Sigmoid colon (tissue), 7 donors: Measurements from ENCODE around the gene ESR1. TPM values are rescaled to one million over a fixed set of nuclear protein-coding genes. Genes with fewer than 3 reads are reported as not detected.

Experiments
- DNase-seq: peaks from one replicate; pipeline ENCODE4 v3.0.0-alpha.2; 2019
- H3K27ac ChIP-seq, 4 donors: fragments of 200-600 bp; sonication (generic); one replicate each; pipeline ENCODE4 v1.5.1; 2016 to 2019; ENCODE audit warnings: mild to moderate bottlenecking in 1 of 4
- H3K27me3 ChIP-seq, 3 donors: fragments of 200-600 bp; sonication (generic); one replicate each; pipeline ENCODE4 v1.5.1; 2019; ENCODE audit warnings: mild to moderate bottlenecking in 1 of 3
- H3K36me3 ChIP-seq, 4 donors: fragments of 200-600 bp; sonication (generic); one replicate each; pipeline ENCODE4 v1.5.1; 2016 to 2019
- H3K4me1 ChIP-seq, 4 donors: fragments of 200-600 bp; sonication (generic); one replicate each; pipeline ENCODE4 v1.5.1; 2017 to 2019
- H3K4me3 ChIP-seq, 4 donors: fragments of 200-600 bp; sonication (generic); one replicate each; pipeline ENCODE4 v1.5.1; 2017 to 2019; ENCODE audit warnings: mild to moderate bottlenecking in 2 of 4, moderate library complexity in 1 of 4
- H3K9me3 ChIP-seq, 4 donors: fragments of 200-600 bp in 3 of 4; sonication (generic) in 3 of 4; one replicate each; pipeline versions ENCODE4 v1.5.1 to v1.6.1; 2013 to 2019
- CTCF ChIP-seq, 4 experiments: fragments of 450-650 bp in 3 of 4; fragments of 200-600 bp in 1 of 4; IDR thresholded peaks; one replicate each; pipeline ENCODE4 v1.5.1; 2016 to 2019; ENCODE audit warnings: antibody characterized with exemption in 4 of 4, mild to moderate bottlenecking in 3 of 4, moderate library complexity in 2 of 4
- EP300 ChIP-seq, 4 donors: sonication (generic); formaldehyde crosslinking; IDR thresholded peaks; one replicate each; pipeline ENCODE4 v1.6.1; 2017; ENCODE audit warnings: antibody characterized with exemption in 4 of 4
- POLR2A ChIP-seq, 2 donors: fragments of 450-650 bp; IDR thresholded peaks; one replicate each; pipeline ENCODE4 v1.6.1; 2016; ENCODE audit warnings: antibody characterized with exemption in 2 of 2, mild to moderate bottlenecking in 2 of 2, moderate library complexity in 2 of 2
- POLR2AphosphoS5 ChIP-seq, 4 donors: sonication (generic); formaldehyde crosslinking; IDR thresholded peaks; one replicate each; pipeline ENCODE4 v1.6.1; 2017; ENCODE audit warnings: antibody characterized with exemption in 4 of 4
- WGBS, 2 donors: extraction: QIAGEN DNeasy Blood & Tissue Kit; methylation state at CpG; one replicate each; pipeline ENCODE4 v1.1.7; 2013; 5-methylcytosine and 5-hydroxymethylcytosine counted together
- intact Hi-C: fragments of 100-400 bp; cut with DNase I; formaldehyde crosslinking; loops from one replicate; pipeline ENCODE4 v1.15.1; 2023
- polyA plus RNA-seq, 3 donors: library from polyadenylated mRNA; stranded (reverse); fragments of 200-250 nt; gene quantifications; one replicate each; pipeline ENCODE4 v1.2.3, GENCODE V29; 2013
- total RNA-seq, 4 donors: library from RNA; depleted of rRNA; stranded (reverse); fragments of >200 nt; gene quantifications; one replicate each; pipeline ENCODE4 v1.1.0, GENCODE V29; 2016
- donor health status: healthy with polysubstance abuse.
- donor health status: Bipolar disorder and iron deficiency.
- donor health status: healthy.

The ESR1 gene
- total and polyA plus RNA-seq, 7 donors, result under 0.01 to 2.2 (median 0.91) TPM; not detected in 1

DNA sequence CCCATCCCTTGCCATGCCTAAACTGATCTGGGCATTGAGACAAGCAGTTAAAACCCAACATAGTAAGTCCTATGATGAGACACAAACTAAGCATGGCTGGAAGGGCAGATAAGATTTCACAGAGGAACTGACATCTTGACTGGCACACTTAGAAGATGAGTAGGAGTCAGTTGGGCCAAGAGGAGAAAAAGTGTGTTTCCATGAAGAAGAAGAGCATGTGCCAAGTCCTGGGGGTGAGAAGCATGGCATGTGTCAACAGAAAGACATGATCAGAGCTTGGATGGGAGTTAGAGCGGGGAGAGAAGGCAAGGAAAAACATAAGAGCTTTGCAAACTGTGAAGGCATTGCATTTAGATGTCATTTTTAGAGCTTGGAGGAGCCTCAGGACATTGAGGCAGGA lies 68.0 kb downstream of the ESR1 start:
- no peaks in the 10 kb centered on the region for H3K36me3 ChIP-seq
- H3K4me1 ChIP-seq, result no peaks in the 10 kb centered on the region
- no peak overlapping the region for H3K4me3 ChIP-seq
- intact Hi-C loops, result no loop called here
- 1 to 28% methylated on average over 1 of the region's 1 CpG for WGBS, 2 donors
- DNase-seq, result no peak
- H3K27me3 ChIP-seq, result no peaks in the 10 kb centered on the region
- H3K9me3 ChIP-seq, result no peaks in the 10 kb centered on the region
- TF ChIP-seq EP300 (IDR thresholded peaks at IDR 0.05) (no peak), POLR2AphosphoS5 (IDR thresholded peaks at IDR 0.05) (no peak), CTCF (IDR thresholded peaks at IDR 0.05) (no peak), POLR2A (IDR thresholded peaks at IDR 0.05) (no peak)
- H3K27ac ChIP-seq, result no peak overlapping the region

GRCh38 chr6:151876122-151876521 lies 68.6 kb downstream of the ESR1 start:
- H3K27ac ChIP-seq, result no peak overlapping the region
- 83 to 84% methylated on average over 6 of the region's 6 CpGs for WGBS, 2 donors
- H3K27me3 ChIP-seq, result no peaks in the 10 kb centered on the region
- H3K4me1 ChIP-seq, result no peaks in the 10 kb centered on the region
- TF ChIP-seq POLR2A (IDR thresholded peaks at IDR 0.05), result no peak
- TF ChIP-seq POLR2AphosphoS5 (IDR thresholded peaks at IDR 0.05), result no peak
- no peak for TF ChIP-seq EP300 (IDR thresholded peaks at IDR 0.05)
- TF ChIP-seq CTCF (IDR thresholded peaks at IDR 0.05), result no peak
- no peak for DNase-seq
- H3K36me3 ChIP-seq, result no peaks in the 10 kb centered on the region
- no peak overlapping the region for H3K4me3 ChIP-seq
- intact Hi-C loops, result no loop called here
- no peaks in the 10 kb centered on the region for H3K9me3 ChIP-seq

GRCh38 chr6:151877458-151877857 lies 70.0 kb downstream of the ESR1 start:
- DNase-seq, result no peak
- H3K4me3 ChIP-seq, result no peak overlapping the region
- no peaks in the 10 kb centered on the region for H3K27me3 ChIP-seq
- no peaks in the 10 kb centered on the region for H3K36me3 ChIP-seq
- intact Hi-C loops, result no loop called here
- no peak overlapping the region for H3K27ac ChIP-seq
- TF ChIP-seq EP300 (IDR thresholded peaks at IDR 0.05), result no peak
- no peak for TF ChIP-seq POLR2A (IDR thresholded peaks at IDR 0.05)
- TF ChIP-seq POLR2AphosphoS5 (IDR thresholded peaks at IDR 0.05), result no peak
- TF ChIP-seq CTCF (IDR thresholded peaks at IDR 0.05), result no peak
- no peaks in the 10 kb centered on the region for H3K4me1 ChIP-seq
- no peaks in the 10 kb centered on the region for H3K9me3 ChIP-seq
- WGBS, 2 donors, result 84 to 90% methylated on average over 3 of the region's 3 CpGs

DNA sequence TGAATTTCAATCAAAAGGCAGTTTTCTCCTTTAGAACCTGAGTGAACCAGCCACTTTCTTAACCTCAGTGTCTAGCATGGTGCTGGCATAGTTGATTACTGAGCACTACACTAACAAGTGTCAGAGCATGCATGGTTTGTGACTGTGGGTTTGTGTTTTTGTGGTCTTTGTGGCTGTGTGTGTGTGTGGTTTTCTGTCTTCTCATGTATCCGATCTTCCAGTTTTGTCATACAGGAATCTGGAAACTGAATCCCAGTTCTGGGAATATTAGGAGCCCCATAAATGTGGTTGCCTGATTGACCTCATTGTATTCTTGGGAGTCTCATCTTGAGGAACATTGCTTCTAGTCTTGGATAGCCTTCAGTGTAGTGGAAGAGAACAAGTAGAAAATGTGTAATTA lies 73.7 kb downstream of the ESR1 start:
- H3K27me3 ChIP-seq, result no peaks in the 10 kb centered on the region
- DNase-seq, result no peak
- no peak overlapping the region for H3K27ac ChIP-seq
- 83 to 90% methylated on average over 1 of the region's 1 CpG for WGBS, 2 donors
- H3K4me3 ChIP-seq, result no peak overlapping the region
- no peaks in the 10 kb centered on the region for H3K4me1 ChIP-seq
- TF ChIP-seq POLR2A (IDR thresholded peaks at IDR 0.05) (no peak), POLR2AphosphoS5 (IDR thresholded peaks at IDR 0.05) (no peak), CTCF (IDR thresholded peaks at IDR 0.05) (no peak), EP300 (IDR thresholded peaks at IDR 0.05) (no peak)
- H3K9me3 ChIP-seq, result no peaks in the 10 kb centered on the region
- no peaks in the 10 kb centered on the region for H3K36me3 ChIP-seq
- intact Hi-C loops, result no loop called here

DNA sequence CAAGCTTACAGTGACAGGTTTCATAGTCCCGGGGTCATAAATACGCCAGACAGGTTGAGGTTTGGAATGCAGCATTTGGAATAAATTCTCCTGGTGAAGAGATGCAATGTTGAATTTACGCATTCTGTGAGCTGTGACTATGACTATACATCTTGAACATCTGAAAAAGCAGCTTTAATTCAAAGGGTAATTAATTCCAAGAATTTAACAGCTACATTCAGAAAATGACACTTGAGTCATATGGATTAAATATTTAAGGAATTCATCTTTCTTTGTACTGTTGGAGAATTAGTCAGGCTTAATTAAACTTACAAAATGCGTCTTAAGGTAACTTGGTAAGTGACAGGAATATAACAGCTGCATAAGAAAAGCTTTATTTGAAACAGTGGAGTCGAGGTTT lies 74.7 kb downstream of the ESR1 start:
- DNase-seq, result no peak
- Histone ChIP-seq H3K9me3 (no peaks in the 10 kb centered on the region), H3K36me3 (no peaks in the 10 kb centered on the region), H3K27me3 (no peaks in the 10 kb centered on the region), H3K27ac (no peak overlapping the region), H3K4me1 (no peaks in the 10 kb centered on the region), H3K4me3 (no peak overlapping the region)
- TF ChIP-seq CTCF (IDR thresholded peaks at IDR 0.05) (no peak), POLR2AphosphoS5 (IDR thresholded peaks at IDR 0.05) (no peak), POLR2A (IDR thresholded peaks at IDR 0.05) (no peak), EP300 (IDR thresholded peaks at IDR 0.05) (no peak)
- WGBS, 2 donors, result 89 to 91% methylated on average over 5 of the region's 5 CpGs
- intact Hi-C loops, result no loop called here
